HG03520 (cell line): ENCODE data around the gene MALL.
"Not testable (repeated sequence)": the region's sequence is repeated elsewhere in the genome, so short reads cannot be mapped to it uniquely, and the experiment has no call there.

ENCODE experiments used
- ATAC-seq: cut with Tn5 transposase; IDR thresholded peaks from one replicate; pipeline ENCODE4 v1.9.1; 2021; ENCODE audit warnings: mild to moderate bottlenecking, moderate library complexity; ENCODE audit not compliant: unreplicated experiment

Gene MALL

DNA sequence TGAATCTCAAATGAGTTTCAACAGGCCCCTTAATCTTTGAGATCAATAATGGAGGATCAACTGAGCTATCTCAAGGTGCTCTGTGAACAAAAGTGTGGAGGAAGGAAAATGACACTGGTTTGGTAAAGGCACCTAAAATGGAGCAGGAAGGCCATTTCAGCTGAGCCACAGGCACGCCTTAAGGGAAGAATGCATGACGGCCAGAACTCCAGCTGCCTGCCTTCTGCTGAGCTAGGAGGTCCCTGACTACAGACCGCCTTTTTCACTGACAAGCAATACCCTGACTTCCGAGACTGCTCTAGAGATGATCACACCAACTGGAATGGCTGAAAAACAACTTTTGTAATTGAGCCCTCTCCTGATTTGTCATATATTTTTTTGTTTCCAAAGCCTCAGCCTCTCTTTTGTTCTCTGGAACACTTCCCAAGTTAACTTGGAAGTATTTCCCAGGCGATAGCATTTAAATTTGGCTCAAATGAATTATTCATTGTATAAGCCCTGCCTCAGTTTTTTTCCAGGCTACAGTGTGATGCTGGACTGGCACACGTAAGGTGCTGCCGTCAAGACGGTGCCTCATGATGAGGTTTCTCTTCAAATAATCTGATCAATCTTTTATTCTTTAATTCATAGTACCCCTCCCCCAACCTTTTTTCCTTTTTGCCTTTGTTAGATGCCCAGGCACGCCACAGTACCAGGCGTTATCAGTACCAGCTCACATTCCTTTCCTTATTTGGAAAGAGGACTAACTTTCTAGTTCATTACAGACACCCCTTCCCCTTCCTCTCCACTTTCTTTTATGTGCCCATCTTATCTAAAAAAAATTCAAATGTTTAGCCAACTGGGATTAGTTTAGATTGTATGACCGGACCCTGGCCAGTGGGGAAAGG is 60.9 kb downstream of the MALL start:
- not testable (repeated sequence) for ATAC-seq

DNA sequence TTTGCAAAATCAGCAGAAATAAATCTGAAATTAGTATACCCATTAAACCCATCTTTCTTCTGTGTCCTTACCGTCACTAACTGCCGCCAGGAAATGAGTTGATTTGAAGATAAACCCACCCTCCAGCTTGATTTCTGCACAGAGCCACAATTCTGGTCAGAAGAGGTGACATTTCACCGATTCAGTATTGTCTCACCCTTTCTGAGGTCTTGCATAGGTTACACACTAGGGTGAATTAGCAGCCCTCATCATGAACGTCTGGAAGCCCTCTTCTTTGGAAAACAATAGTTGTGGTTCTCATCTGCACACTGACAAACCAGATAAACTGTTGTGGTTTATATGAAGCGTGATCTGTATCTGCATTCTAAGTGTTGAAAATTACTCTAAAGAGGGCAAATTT is 61.9 kb downstream of the MALL start:
- not testable (repeated sequence) for ATAC-seq

GRCh38 chr2:110052166-110052565 is 63.5 kb downstream of the MALL start:
- not testable (repeated sequence) for ATAC-seq

- not testable (repeated sequence) for ATAC-seq
Observed at GRCh38 chr2:110050222-110050621, 65.4 kb downstream of the MALL start.

DNA sequence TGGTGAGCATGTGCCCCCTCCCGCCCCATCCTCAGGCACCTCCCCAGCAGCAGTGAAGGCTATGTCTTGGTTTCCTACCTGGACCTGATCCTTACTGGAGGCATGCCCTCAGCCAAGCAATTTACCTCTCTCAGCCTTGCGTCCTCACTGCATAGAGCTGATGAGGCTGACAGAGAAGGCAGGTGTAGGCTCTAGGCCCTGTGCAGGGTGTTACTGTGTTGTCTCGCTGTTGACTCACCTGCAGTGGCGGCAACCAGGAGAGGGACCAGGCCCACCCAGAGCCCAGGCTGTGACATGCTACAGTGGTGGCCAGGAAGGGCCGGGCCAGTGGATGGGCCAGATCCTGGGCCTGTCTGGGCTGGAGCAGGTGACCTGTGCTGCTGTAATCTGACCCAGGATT is 65.9 kb downstream of the MALL start:
- not testable (repeated sequence) for ATAC-seq

DNA sequence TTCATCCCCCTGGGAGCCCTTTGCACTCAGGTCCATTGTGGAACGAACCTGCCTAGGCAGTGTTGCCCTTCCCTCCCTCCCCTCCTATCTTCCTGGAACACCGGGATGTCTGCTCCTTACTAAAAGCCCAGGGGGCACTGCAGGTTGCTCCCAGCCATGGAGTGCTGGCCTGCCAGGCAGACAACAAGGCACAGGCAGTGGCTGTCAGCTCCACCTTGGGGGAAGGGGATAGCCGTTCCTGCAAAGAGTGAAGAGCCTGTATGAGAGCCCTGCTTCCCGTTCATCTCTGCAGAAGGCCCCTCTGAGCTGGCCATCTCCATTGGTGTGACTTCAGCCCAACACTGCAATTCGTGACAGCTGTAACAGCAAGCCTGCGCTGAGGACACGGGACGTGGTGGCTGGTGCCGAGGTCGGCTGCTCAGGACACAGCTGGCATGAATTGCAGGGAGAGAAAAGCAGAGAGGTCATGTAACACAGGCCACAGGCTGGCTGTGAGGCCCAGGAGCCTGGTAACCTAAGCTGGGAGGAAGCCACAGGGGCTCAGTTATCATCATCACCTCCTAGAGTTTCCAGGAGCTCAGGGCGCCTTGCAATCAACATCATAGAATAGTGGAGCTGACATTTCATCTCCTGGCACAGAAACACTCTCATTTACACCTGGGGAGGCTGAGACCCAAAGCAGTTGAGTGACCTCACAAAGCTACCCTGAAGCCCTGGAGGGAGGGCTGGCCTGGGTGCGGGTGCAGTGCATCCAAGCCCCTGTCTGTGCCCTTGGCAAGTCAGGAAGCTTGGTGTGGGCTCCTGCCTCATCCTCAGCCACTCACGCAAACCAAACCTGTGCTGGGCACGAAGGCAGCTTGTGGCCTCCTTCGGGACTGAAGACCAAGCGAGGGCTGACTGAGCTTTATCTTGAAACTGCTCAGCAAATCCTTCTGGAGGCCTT is 67.1 kb downstream of the MALL start:
- ATAC-seq = not testable (repeated sequence)

DNA sequence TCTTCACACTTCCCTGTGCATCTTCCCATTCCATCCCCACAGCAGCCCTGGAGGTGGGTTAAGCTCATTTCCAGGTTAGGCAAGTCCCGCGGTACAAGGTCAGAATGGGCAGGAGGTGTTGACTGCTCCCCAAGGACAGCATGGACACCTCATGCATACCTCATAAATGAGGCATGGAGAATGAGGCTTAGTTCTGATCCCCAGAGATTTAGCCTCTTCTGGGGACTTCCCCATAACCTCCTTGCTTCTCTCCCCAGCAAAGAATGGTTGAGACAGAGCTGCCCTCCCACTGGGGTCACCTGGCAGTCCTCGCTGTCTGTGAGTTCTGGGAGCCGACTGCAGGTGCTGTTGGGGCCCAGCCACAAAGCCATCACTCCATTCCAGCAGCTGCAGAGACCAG is 68.4 kb downstream of the MALL start:
- ATAC-seq = not testable (repeated sequence)

GRCh38 chr2:110041941-110042660 is 73.5 kb downstream of the MALL start:
- ATAC-seq = not testable (repeated sequence)

DNA sequence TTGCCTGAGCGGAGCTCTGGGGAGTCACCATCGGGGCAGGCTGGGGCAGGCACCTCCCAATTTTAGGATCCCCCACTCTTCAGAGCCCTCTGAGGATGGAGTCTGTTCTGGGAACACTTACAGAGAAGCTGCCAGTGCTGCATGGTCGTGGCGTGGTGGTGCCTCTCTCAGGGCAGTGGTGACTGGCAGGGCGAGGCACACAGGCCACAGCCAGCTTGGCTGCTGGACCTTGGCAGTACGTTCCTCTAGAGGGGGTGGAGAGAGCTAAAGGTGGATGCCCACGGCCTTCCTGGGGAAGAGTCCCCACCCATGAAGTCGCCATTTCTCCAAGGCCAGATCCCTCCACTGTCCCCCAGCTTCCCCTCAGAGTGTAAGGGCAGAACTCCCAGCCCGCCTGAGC is 78.3 kb downstream of the MALL start:
- ATAC-seq = not testable (repeated sequence)

DNA sequence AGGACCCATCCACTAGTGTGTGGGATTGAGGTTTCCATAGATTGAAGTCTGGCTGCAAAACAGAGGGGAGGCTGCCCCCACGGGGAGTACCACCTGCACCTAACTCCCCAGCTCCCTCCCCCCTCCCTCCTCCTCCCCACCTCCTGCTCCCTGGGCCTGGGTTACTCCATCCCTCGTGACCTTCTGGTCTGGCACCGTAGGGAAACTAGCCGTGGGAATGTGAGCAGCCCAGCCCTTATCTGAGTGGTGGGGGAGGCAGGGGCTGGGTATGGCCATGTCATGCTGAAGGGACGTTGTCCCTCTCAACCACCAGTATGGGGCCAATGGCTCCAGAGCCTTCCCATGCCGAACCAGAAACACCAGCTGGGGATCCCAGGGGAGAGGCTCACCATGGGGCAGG is 80.2 kb downstream of the MALL start:
- not testable (repeated sequence) for ATAC-seq

- not testable (repeated sequence) for ATAC-seq
Observed at GRCh38 chr2:110034935-110035334, 80.7 kb downstream of the MALL start.
